T47D (cell line): Measurements from ENCODE around the gene PDE10A.

ENCODE experiments used
- DNase-seq, 2 experiments: peaks; one replicate each; pipeline versions ENCODE4 v3.0.0 to v3.0.0-alpha.2; 2011 to 2012; ENCODE audit warnings: low read depth in 1 of 2, low spot score in 1 of 2
- JUND ChIP-seq: IDR thresholded peaks from 2 replicates; pipeline ENCODE4 v1.6.1; 2012; ENCODE audit warnings: low read depth
- in situ Hi-C: cut with HindIII; loops from 2 replicates; pipeline ENCODE4 v1.10.0; 2016; ENCODE audit warnings: low sequenced_read_pairs, low pct_unique_long_range_greater_than_20kb

PDE10A gene

DNA sequence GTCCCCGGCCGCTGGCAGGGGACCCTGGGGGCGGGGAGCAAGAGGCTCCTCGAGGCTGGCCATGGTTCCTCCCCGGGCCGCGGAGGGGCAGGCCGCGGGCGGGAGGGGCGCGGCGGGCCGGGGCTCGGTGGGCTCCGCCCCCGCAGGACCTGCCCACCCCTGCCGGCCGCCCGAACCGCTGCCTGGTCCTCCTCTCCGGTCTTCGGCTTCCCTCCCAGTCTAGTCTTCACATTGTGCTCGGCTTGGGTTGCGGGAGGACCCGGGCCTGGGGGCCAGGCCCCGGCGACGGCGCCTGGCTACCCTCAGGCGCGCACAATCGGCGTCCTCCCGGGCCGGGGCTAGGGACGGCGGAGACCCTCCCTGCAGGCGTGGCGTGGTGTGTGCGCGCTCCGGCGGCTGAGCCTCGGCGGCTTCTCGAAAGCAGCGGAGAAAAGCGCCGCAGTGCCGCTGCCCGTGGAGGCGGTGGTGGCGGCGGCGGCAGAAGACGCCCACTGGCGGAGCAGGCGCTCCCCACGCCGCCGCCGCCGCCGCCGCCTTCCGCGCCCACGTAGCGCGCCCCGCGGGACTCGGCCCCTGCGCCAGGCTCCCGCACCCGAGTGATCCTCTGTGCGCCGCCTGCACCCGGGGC lies at the start of gene PDE10A:
PDE10A (minus strand) TSS at position 493 of the 628 bp plus-strand sequence; CDS start at position 63, 430 bp downstream.
- in situ Hi-C loops = no loop called here
- no peak for DNase-seq
- no peak for TF ChIP-seq JUND

DNA sequence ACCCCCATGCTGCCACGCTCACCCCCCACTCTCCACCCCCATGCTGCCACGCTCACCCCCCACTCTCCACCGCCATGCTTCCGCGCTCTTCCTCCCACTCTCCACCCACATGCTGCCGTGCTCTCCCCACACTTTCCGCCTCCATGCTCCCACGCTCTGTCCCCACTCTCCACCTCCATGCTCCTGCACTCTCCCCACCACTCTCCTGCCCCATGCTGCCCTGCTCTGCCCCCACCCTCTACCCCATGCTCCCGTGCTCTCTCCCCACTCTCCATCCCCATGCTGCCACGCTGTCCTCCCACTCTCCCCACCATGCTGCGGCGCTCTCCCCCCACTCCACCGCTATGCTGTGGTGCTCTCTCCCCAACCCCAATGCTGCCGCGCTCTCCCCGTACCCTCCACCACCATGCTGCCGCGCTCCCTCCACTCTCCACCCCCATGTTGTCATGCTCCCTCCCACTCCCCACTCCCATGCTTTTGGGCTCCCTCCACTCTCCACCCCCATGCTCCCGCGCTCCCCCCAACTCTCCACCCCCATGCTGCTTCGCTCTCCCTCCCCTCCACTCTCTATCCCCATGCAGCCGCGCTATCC lies 46.0 kb upstream of the PDE10A start:
- TF ChIP-seq JUND = no peak
- in situ Hi-C loops = no loop called here

DNA sequence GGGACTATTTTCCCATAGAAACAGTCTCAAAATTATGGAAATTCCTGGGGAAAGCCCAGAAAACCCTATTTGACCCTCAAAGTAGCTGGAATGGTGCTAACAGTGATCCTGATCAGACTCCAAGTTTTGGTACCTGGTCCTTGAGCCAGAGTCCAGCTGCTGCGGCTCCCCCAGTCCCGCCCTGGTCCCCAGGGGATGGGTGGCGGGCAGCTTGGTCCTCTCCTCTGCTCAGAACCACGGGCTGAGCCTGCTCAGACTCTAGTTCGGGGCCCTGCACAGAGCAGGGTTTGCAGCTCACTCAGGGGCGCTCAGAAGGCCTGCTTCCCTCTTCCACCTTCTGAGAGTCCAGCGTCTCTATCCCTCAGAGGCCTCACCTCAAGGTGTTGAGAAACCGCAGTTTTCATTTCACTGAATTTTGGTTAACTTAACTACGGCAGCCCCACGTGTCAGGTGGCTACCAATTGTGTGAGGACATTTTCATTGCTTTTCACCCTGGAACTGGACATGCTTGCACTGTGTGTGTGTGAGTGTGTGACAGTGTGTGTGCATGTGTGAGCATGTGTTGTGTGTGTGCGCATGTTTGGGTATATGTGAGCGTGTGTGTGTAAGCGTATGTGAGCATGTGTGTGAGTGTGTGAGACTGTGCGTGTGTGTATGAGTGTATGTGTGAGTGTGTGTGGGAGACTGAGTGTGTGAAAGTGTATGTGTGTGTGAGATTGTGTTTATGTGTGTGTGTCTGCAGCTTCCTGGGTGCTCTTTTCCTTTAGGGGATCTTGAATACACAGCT lies 44.2 kb upstream of the PDE10A start:
- in situ Hi-C loops = no loop called here
- TF ChIP-seq JUND = no peak
- no peak for DNase-seq

More for the DNA sequence above, 46.0 kb upstream of the PDE10A start:
- DNase-seq = no peak

DNA sequence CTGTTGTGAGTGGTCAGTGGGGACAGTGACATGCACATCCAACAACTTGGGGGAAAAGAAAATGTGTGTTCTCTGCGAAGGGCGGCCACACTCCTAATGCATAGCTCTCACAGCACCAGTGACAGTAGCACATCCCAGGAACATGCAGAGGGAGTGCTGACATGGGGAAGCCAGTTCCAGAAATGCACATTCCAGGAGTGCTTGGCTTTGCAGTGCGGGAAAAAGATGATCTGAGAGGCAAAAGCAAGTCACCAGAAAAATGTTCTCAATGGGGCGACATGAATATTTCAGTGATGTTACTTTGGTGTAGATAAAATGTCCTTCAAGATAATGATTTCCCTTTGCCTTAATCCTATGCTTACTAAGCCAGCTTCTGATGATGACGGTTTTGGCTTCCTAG lies 42.9 kb upstream of the PDE10A start:
- no peak for TF ChIP-seq JUND
- in situ Hi-C loops = no loop called here
- no peak for DNase-seq

- in situ Hi-C loops = no loop called here
- no peak for TF ChIP-seq JUND
- DNase-seq = peak in 1 of 2 experiments; percentile 12
Measured at GRCh38 chr6:165704045-165704748, 41.2 kb upstream of the PDE10A start.

DNA sequence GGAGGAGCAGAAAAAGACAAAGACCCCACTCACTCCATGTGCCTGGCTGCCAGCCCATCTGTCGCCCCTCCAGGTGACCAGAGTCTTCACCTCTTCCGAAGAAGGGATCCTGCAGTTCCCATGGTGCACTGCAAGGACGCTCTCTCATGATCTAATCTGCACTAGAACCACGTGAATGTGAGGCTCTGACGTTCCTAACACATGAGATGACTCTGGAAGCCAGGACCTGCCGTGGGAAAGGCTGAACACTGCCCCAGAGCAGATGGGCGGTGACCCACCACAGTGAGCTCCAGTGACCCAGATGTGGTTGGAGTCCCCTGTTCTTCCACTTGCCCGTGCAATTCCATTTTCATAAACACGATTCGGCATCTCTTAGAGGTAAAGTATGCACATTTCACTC lies 39.6 kb upstream of the PDE10A start:
- TF ChIP-seq JUND = no peak
- in situ Hi-C loops = no loop called here

GRCh38 chr6:165701564-165702354 lies 38.7 kb upstream of the PDE10A start:
- no peak for TF ChIP-seq JUND
- no peak for DNase-seq
- in situ Hi-C loops = no loop called here

More for the DNA sequence above, 39.6 kb upstream of the PDE10A start:
- no peak for DNase-seq

DNA sequence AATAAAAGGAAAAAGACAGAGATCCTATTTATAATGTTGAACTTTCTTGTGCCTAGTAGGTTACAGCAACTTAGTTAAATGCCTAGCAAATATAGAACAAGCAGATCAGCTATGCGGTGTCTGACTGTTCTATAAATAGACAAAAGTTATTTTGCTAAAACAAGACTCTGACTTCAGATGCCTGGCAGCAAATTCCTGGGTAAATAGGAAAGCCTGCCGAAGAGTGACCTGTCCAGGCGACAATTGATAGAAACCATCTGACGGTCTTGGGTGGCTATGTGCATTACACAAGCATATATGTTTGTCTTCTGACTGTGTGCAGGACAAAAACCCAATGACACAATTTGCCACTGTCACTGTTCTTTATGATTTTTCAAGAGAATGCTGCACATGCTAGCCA lies 38.0 kb upstream of the PDE10A start:
- in situ Hi-C loops = no loop called here
- no peak for DNase-seq
- TF ChIP-seq JUND = no peak

GRCh38 chr6:165698868-165699267 lies 35.8 kb upstream of the PDE10A start:
- no peak for TF ChIP-seq JUND
- in situ Hi-C loops = no loop called here
- DNase-seq = no peak

DNA sequence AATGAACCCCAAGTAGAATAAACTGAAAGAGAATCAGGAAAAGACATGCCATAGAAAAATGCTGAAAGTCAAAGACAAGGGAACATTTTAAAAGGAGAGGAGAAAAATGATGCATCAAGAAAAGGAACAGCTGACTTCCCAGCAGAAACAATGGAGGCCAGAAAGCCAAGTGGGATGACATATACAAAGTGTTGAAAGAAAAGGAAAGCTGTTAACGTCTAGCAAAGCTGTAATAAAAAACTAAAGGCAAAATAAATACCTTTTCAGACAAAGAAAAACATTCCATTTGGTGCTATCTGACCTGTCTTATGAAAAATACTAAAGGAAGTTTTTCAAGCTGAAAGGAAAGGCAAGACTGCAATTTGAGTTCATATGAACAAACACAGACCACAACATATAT lies 34.1 kb upstream of the PDE10A start:
- DNase-seq = no peak
- no peak for TF ChIP-seq JUND
- in situ Hi-C loops = no loop called here

- no peak for TF ChIP-seq JUND
- in situ Hi-C loops = no loop called here
Measured at GRCh38 chr6:165695722-165696515, 32.9 kb upstream of the PDE10A start.

More at GRCh38 chr6:165695722-165696515, 32.9 kb upstream of the PDE10A start:
- DNase-seq = no peak
